Panc1 (cell line): ENCODE data around the gene PSMB5.

ENCODE experiments used
- POLR2AphosphoS5 ChIP-seq: IDR thresholded peaks from 2 replicates; pipeline ENCODE4 v1.6.1; 2012; ENCODE audit warnings: mild to moderate bottlenecking, low read depth, low read length, moderate library complexity
- REST ChIP-seq, 2 experiments: IDR thresholded peaks; 2 replicates each; pipeline ENCODE4 v1.6.1; 2011 to 2012; ENCODE audit warnings: low read depth in 2 of 2, control low read depth in 1 of 2, low read length in 1 of 2, mild to moderate bottlenecking in 1 of 2, moderate library complexity in 1 of 2; ENCODE audit not compliant: insufficient read depth in 1 of 2
- SIN3A ChIP-seq: IDR thresholded peaks from 2 replicates; pipeline ENCODE4 v1.6.1; 2012; ENCODE audit warnings: low read depth, mild to moderate bottlenecking, low read length, moderate library complexity, borderline replicate concordance; ENCODE audit not compliant: insufficient read depth
- TF ChIP-seq, protein P1 (sequence below): fragments of 450-650 bp; IDR thresholded peaks from 2 replicates; pipeline ENCODE4 v1.5.1; 2017; ENCODE audit warnings: mild to moderate bottlenecking

GRCh38 chr14:23041729-23042128, 7.0 kb upstream of the PSMB5 start:
- TF ChIP-seq REST (IDR thresholded peaks at IDR 0.05; ENCODE audit: insufficient read depth in 1 of 2, low read depth in 2 of 2, low read length in 1 of 2) (no peak), SIN3A (no peak), POLR2AphosphoS5 (no peak)
- TF ChIP-seq, protein P1, sequence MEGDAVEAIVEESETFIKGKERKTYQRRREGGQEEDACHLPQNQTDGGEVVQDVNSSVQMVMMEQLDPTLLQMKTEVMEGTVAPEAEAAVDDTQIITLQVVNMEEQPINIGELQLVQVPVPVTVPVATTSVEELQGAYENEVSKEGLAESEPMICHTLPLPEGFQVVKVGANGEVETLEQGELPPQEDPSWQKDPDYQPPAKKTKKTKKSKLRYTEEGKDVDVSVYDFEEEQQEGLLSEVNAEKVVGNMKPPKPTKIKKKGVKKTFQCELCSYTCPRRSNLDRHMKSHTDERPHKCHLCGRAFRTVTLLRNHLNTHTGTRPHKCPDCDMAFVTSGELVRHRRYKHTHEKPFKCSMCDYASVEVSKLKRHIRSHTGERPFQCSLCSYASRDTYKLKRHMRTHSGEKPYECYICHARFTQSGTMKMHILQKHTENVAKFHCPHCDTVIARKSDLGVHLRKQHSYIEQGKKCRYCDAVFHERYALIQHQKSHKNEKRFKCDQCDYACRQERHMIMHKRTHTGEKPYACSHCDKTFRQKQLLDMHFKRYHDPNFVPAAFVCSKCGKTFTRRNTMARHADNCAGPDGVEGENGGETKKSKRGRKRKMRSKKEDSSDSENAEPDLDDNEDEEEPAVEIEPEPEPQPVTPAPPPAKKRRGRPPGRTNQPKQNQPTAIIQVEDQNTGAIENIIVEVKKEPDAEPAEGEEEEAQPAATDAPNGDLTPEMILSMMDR, result no peak
